BJ (cell line): ENCODE data around the gene ROPN1. TPM values are rescaled to one million over a fixed set of nuclear protein-coding genes. Genes with fewer than 3 reads are reported as not detected.
"Not testable (repeated sequence)": the region's sequence is repeated elsewhere in the genome, so short reads cannot be mapped to it uniquely, and the experiment has no call there.

Experiments
- CTCF ChIA-PET: fragments of 350-600 bp; formaldehyde crosslinking; extraction: SDS; loops from one replicate; lab custom pipeline; 2021; ENCODE audit warnings: antibody characterized with exemption, inconsistent platforms; lab: Yijun Ruan, JAX
- POLR2A ChIA-PET: fragments of 300-600 bp; sonication (Branson Sonifier 250); formaldehyde crosslinking; extraction: SDS; loops from one replicate; lab custom pipeline; 2021; ENCODE audit warnings: antibody characterized with exemption; lab: Charles Lee
- DNase-seq: peaks from one replicate; pipeline ENCODE4 v3.0.0-alpha.2; 2011; ENCODE audit warnings: low read depth
- H3K27me3 ChIP-seq: 2 replicates; pipeline ENCODE4 v1.6.0; 2011; ENCODE audit warnings: low read length; ENCODE audit not compliant: control insufficient read depth, insufficient read depth
- H3K36me3 ChIP-seq: 2 replicates; pipeline ENCODE4 v1.5.1; 2011; ENCODE audit warnings: low read length; ENCODE audit not compliant: control insufficient read depth, insufficient read depth
- H3K4me3 ChIP-seq: 2 replicates; pipeline ENCODE4 v1.5.1; 2011; ENCODE audit warnings: low read depth, mild to moderate bottlenecking, control low read depth, low read length
- polyA plus RNA-seq: library from polyadenylated mRNA; depleted of rRNA; stranded (reverse); fragments of >200 nt; gene quantifications from 2 replicates; pipeline ENCODE4 v1.2.3, GENCODE V29; 2011
- TF ChIP-seq, protein P1 (sequence below): IDR thresholded peaks from 2 replicates; pipeline ENCODE4 v1.5.1; 2011; ENCODE audit warnings: low read depth, mild to moderate bottlenecking, control low read depth, inconsistent platforms, low read length, moderate library complexity; ENCODE audit not compliant: insufficient read depth

Gene ROPN1
- polyA plus RNA-seq, 1 experiment, result not detected

DNA sequence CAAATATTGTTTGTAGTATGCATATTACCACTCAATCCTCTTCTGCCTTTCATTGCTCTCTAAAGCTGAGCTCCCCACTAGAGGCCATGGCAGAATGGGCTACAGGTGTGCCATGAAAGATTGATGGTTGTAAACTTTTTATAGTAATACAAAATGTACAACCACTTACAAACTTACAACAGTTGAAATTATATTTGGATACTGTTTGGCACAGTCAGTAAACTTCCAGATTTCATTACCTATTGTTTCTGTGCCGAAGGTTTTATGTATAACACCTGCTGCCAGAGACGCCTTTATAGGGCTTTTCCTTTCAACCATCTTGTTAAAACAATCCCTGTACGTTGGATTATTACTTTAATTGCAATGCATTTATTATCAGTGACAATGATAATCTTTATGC is 7.0 kb downstream of the ROPN1 start:
- CTCF ChIA-PET, result no interaction called here
- TF ChIP-seq, protein P1, sequence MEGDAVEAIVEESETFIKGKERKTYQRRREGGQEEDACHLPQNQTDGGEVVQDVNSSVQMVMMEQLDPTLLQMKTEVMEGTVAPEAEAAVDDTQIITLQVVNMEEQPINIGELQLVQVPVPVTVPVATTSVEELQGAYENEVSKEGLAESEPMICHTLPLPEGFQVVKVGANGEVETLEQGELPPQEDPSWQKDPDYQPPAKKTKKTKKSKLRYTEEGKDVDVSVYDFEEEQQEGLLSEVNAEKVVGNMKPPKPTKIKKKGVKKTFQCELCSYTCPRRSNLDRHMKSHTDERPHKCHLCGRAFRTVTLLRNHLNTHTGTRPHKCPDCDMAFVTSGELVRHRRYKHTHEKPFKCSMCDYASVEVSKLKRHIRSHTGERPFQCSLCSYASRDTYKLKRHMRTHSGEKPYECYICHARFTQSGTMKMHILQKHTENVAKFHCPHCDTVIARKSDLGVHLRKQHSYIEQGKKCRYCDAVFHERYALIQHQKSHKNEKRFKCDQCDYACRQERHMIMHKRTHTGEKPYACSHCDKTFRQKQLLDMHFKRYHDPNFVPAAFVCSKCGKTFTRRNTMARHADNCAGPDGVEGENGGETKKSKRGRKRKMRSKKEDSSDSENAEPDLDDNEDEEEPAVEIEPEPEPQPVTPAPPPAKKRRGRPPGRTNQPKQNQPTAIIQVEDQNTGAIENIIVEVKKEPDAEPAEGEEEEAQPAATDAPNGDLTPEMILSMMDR, result no peak
- no peaks in the 10 kb centered on the region for H3K36me3 ChIP-seq
- H3K4me3 ChIP-seq, result no peak overlapping the region
- no peak for DNase-seq
- peaks cover 6% of the 10 kb centered on the region for H3K27me3 ChIP-seq
- POLR2A ChIA-PET, result no interaction called here

DNA sequence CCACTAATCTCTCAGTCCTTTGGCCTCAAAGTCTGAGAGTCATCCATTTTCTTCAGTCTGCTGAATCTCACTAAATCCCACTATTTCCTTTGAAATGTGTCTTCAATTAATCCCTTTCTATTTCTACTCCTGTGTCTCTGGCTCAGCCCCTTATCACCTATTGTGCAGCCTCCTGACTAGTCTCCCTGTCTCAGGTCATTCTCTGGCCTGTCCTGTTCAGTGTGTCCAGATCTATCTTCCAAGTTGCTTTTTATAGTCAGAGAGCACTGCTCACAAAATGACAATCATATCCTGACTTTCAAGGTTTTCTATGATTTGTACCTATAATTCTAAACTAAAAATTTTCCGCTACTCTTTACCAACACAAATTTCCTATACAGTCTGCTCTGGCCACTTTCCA is 7.6 kb downstream of the ROPN1 start:
- TF ChIP-seq, protein P1, result no peak
- POLR2A ChIA-PET, result no interaction called here
- H3K27me3 ChIP-seq, result peaks cover 6% of the 10 kb centered on the region
- no peak overlapping the region for H3K4me3 ChIP-seq
- DNase-seq, result no peak
- no peaks in the 10 kb centered on the region for H3K36me3 ChIP-seq
- CTCF ChIA-PET, result no interaction called here

DNA sequence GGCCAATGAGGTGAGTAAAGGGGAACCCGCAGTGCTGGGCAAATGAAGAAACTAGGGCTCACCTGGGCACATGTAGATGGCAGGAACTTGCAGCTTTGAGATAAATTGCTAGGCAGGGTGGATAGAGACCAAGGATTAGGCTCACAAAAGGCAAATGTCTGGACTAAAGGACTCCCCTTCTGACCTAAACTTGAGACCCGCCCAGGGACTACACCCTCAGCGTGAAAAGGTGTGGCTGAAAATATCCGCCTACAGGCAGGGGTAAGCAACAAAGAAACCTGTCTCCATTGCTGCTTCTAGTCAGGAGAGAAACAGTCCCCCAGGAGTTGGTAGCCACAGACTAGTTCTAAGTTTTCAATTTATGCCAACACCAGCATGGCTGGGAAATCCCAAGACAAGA is 10.6 kb downstream of the ROPN1 start:
- CTCF ChIA-PET, result interaction anchor here (0.7 kb wide), 1 partner anchor 29 kb away, joined by 3 read pairs; no protein-coding TSS in a partner anchor

DNA sequence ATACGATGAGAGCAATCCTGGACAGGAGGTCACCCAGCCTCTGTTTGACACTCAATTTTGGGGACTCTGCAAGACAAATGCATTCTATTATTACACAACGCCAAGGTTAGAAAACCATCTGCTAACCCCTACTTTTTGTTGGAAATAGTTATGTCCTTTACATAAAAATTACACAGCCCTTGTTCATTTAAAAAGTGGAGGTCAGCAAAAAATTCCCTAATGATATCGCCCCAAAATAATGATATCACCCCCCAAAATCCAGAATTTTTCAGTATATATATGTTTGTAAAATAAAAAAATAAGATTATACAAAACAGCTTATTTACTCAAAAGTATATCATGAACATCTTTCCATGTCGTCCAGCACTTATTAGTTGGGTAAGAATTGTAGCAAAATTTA is 11.4 kb downstream of the ROPN1 start:
- peak overlapping the region; percentile 28; the same call in 1 of the 2 replicates for H3K4me3 ChIP-seq
- ChIA-PET CTCF (interaction anchor here (0.6 to 1.3 kb wide), 8 partner anchors 9 to 132 kb away, joined by 3 to 4 read pairs (median 3); partner anchors contain the start of genes CCDC14 and KALRN), POLR2A (no interaction called here)

More for the DNA sequence above, 10.6 kb downstream of the ROPN1 start:
- DNase-seq, H3K36me3 ChIP-seq, H3K4me3 ChIP-seq, H3K27me3 ChIP-seq, POLR2A ChIA-PET: not testable (repeated sequence)

DNA sequence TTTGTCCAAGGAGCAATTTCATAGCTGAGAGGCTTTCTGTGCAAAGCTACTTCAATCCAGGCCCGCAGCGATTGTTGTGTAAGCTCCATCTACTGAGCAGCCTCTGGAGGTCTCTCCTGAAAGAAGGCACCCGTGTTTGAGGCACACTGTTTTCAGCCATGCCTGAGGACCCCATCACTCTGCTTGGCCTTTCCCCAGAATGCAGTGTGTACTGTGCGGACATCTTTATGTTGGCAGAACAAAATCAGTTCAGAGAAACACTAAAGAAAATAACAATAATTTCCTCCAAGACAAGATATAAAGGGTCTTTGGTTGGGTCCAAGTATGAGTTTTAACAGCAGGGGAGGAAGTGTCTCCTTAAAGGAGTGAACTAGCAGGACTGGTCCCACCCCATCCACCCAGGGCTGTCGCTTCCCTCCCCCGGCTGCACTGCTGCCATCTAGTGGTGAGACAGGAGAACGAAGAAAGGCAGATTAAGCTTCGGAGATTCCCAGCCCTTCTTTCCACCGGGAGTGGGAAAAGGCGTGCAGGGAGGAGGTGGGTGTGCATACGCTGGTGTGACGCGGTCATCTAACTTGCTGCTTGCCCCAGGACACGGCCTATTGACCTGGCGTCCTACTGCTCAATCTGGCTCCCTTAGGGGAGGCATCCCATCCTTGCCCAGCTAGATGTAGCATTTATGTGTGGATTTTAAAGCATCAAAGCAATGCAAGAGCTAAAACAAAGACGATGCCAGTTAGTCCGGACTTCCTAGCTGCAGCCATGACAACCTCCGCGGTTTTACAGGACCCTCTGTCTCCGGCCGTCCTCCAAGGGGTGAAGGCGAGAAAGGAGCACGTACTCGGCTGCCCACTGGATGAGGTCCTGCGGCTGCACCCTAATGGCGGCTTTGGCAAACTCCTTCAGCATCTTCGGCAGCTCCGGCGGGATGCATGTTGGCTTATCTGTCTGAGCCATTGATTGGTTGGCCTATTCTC is 12.1 kb downstream of the ROPN1 start:
- DNase-seq, result not testable (repeated sequence)

More for the DNA sequence above, 11.4 kb downstream of the ROPN1 start:
- Histone ChIP-seq H3K36me3 (no peaks in the 10 kb centered on the region), H3K27me3 (no peaks in the 10 kb centered on the region)
- TF ChIP-seq, protein P1, result no peak
- no peak for DNase-seq

DNA sequence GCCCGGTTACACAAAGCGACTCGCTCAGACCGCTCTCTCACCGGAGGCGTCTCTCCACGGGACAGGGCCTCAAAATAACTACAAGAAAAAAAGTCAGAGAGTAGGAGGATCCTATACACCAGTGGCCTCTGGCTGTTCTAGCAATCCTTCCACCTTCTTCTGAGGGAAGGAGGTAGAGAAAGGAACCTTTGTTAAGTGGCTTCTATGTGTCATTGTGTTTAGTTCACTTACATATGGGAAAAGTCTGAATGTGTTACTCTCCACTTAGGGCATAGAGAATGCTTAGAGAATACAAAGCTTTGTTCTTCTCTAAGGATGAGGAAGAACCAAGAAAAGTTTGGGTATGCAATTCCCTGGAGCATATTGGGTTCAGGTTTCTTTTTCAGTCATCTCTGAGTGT is 15.0 kb downstream of the ROPN1 start:
- H3K27me3 ChIP-seq, DNase-seq, H3K4me3 ChIP-seq, POLR2A ChIA-PET, H3K36me3 ChIP-seq: not testable (repeated sequence)
- CTCF ChIA-PET, result interaction anchor here (1.2 kb wide), 1 partner anchor 16 kb away, joined by 3 read pairs; the partner anchor contains the start of gene CCDC14

More for the DNA sequence above, 12.1 kb downstream of the ROPN1 start:
- CTCF ChIA-PET, result interaction anchor here (0.6 to 1.3 kb wide), 9 partner anchors 10 to 821 kb away, joined by 3 to 4 read pairs (median 3); partner anchors contain the start of genes CCDC14 and KALRN
- POLR2A ChIA-PET, H3K36me3 ChIP-seq, H3K27me3 ChIP-seq: not testable (repeated sequence)
- peak overlapping the region; percentile 28 for H3K4me3 ChIP-seq
- TF ChIP-seq, protein P1, result peak; percentile 71

DNA sequence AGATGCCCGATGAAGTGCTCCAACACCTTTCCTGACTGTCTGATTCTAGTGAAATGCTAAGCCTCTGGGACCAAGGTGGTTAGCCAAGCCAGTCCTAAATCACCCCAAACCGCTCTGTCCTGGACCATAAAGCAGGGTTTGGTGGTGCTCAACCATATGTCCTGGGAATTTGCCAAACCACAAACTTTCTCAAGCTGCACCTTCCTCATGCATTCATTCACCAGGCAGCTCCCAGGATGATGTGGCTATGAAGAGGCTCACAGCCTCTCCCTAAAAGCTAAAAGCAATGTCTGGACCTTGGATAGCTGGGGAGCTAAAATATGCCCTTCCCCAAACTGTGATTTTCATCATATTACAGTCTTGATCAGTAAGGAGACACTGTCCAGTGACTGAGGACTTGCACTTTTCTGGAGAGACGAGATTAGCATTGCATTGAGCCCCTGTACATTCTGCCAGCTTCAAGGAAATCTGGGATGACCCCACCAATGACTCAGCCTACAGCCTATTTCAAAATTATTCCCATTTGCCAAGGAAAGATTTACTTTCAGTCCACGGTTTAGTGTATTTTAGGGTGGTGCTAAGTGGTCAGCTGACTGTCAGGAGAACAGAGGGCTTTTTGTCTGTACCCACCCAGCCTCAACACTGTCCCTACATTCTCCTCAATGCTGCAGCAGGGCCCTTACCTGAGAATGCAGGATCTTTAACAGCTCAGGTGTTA is 15.6 kb downstream of the ROPN1 start:
- H3K36me3 ChIP-seq, H3K4me3 ChIP-seq, DNase-seq, POLR2A ChIA-PET, H3K27me3 ChIP-seq: not testable (repeated sequence)
- CTCF ChIA-PET, result interaction anchor here (0.7 to 1.2 kb wide), 3 partner anchors 16 to 324 kb away, joined by 3 read pairs; partner anchors contain the start of gene CCDC14

DNA sequence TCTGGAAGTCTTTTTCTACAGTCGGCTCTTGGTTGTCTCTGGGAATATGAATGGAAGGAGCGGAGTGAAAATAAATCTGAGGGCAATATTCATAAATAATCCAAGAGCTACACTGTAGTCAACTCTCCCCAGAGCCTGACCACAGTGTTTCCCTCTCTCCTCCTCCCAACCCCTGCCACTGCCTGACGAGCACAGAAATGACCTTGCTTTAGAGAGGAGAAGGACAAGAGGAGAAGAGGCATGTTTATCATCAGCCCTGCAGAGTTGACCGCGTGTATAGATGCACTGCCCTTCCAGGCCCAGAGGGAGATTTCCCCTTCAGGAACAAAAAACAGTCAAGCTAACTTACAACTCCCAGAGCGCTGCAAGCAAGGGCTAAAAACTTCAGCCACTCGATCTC is 16.9 kb downstream of the ROPN1 start:
- H3K27me3 ChIP-seq, POLR2A ChIA-PET, DNase-seq, H3K4me3 ChIP-seq, H3K36me3 ChIP-seq, CTCF ChIA-PET: not testable (repeated sequence)
